Activated naive CD4-positive, alpha-beta T cell treated with anti-CD3 and anti-CD28 coated beads, Interleukin-2, amount 50 U/mL, for 72 hours (primary cell): ENCODE results near the gene GALNT5. TPM values are rescaled to one million over a fixed set of nuclear protein-coding genes. Genes with fewer than 3 reads are reported as not detected.
A peak's percentile ranks its signal among the peaks of the same experiment; 100 is the strongest.
"Not testable (repeated sequence)": the region's sequence is repeated elsewhere in the genome, so short reads cannot be mapped to it uniquely, and the experiment has no call there.

Source experiments
- ATAC-seq, 2 donors: fragments of 150-1000 bp; cut with Tn5 transposase; 2 replicates each; pipeline ENCODE4 v1.10.0; 2021; ENCODE audit warnings: mild to moderate bottlenecking in 2 of 2, moderate library complexity in 2 of 2
- DNase-seq, 2 donors: peaks; one replicate each; pipeline ENCODE4 v3.0.0; 2021 to 2022; ENCODE audit warnings: low spot score in 2 of 2
- H3K27ac Mint-ChIP-seq, 2 donors: one replicate each; pipeline ENCODE4 v1.8.0; 2022; ENCODE audit warnings: mild to moderate bottlenecking in 2 of 2, mixed read lengths in 2 of 2
- H3K36me3 Mint-ChIP-seq, 2 donors: one replicate each; pipeline ENCODE4 v1.8.0; 2022; ENCODE audit warnings: mixed read lengths in 2 of 2
- H3K9me3 Mint-ChIP-seq, 2 donors: one replicate each; pipeline ENCODE4 v1.8.0; 2022; ENCODE audit warnings: mixed read lengths in 2 of 2
- total RNA-seq, 2 donors: library from RNA; stranded (reverse); gene quantifications; one replicate each; pipeline ENCODE4 v1.2.3, GENCODE V29; 2022

Gene GALNT5
- total RNA-seq, 2 donors from 2014 or later = 0.10 TPM; not detected in 1

DNA sequence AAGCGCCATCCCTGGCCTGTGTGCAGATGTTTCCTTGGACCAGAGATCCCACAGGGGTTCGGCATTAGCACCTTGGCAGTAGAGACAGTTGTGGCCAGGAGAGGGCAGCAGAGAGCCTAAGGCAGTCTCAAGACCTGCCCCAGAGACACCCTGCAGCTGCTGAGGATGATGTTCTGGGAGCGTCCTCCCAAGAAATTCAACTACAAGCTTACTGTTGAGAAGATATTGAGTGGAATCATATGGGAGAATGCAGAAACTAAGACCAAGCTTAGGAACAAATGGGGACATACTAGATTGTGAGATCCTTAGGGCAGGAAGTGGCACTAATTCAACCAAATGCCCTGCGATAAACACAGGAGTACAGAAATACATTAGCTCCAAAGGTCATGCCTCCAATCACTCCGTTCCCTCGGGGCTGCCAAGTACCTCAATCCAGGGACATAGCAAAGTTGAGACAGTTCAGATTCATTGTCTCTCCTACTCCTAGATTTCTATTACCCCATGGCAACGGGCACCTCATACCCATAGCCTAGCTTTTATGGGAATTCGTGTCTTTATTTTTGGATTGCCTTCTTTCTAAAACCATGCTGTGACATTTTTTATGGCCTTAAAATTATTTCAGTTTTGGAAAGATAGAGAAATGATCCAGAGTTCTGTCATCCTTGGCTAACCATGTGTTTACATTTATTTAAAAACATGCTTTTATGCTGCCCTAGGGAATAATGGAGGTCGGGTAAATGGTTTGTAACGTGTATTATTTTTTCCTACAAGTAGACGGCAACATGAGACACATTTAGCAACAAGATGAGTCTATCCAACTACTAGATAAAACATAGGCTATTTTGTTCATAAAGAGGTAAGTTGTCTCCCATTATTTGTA, 70.4 kb downstream of the GALNT5 start:
- peak overlapping the region; percentile 9 to 72 for H3K27ac Mint-ChIP-seq
- no peaks in the 10 kb centered on the region for H3K9me3 Mint-ChIP-seq
- DNase-seq (peak; percentile 86 to 90), ATAC-seq (peak; percentile 88 to 95)
- H3K36me3 Mint-ChIP-seq = peaks cover 5 to 9% of the 10 kb centered on the region in 2 donors

DNA sequence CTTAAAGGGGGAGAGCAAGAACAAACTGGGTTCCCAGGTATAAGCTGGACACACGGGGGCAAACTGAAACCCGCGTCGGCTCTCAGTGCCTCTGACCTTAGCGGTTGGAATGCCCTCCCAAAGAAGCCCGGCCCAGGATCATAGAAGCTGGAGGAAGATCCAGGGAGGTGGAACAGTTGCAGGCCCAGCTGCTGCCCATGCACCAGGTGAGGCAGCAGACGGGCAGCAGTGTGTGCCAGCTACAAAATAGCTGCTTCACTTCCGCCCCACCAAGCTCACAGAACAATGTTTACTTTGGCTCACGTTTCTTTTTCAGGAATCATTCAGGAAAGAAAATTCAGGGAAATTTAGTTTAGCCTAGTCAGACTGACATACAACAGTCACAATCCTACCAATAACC, 72.0 kb downstream of the GALNT5 start:
- ATAC-seq (no peak), DNase-seq (no peak)
- no peaks in the 10 kb centered on the region for H3K9me3 Mint-ChIP-seq
- peak overlapping the region in 1 of 2 donors; percentile 40 for H3K27ac Mint-ChIP-seq
- peaks cover 5% of the 10 kb centered on the region in 2 donors for H3K36me3 Mint-ChIP-seq

DNA sequence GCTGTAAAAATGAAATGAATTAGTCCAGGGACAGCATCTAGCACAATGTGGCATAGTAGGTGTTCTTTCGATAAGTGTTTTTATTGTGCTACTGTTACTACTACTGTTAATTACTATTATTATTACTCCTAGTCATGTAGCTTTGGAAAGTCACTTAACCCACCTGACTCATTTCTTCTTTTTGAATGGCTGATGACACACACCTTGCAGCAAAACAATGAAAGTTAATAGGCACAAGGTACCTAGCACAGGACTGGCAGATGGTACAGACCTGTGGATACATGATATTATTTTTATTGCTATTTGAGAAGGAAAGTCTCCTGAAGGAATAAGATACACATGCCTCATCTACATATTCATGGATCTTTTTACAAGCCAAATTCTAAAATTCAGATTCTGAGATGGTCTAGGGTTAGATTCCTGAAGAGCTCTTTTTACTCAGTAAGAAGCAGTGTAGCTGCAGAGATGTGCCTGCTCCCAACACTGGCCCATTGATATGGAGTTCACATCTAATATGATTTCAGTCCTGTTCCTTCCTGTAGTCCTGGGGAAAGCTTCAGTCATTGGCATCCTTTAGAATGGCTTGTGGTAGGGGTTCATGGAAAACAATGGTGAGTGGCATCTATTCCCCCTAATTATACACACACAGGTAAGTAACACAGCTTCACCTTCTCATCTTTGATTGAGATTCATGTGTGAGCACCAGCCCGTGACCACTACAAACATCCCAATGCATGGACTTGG, 76.0 kb downstream of the GALNT5 start:
- Mint-ChIP-seq H3K36me3 (peaks cover 5% of the 10 kb centered on the region in 2 donors), H3K9me3 (no peaks in the 10 kb centered on the region), H3K27ac (peak overlapping the region in 1 of 2 donors; percentile 88)
- ATAC-seq (peak; percentile 65 to 70), DNase-seq (no peak)

DNA sequence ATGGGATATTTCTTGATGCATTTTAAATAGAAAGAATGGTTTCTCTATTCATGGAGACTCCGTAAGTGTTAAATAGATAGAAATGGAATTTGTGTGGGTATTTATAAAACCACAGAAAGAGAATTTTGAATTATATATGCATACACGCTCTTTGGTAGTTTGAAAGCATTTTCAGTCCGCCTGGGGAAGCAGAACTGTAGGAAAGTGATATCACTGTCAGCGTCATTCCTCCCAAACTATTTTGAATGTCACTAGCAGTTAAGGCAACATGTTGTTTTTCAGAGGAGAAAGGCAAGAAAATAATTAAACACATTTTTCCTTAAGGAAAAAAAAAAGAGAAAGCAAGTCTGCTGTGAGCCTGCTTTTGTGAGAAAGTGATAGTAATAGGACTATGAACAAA, 76.8 kb downstream of the GALNT5 start:
- H3K9me3 Mint-ChIP-seq = no peaks in the 10 kb centered on the region
- ATAC-seq (peak in 1 of 2 donors; percentile 17), DNase-seq (no peak)
- peak overlapping the region in 1 of 2 donors; percentile 88 for H3K27ac Mint-ChIP-seq
- H3K36me3 Mint-ChIP-seq = peaks cover 2% of the 10 kb centered on the region in 2 donors

DNA sequence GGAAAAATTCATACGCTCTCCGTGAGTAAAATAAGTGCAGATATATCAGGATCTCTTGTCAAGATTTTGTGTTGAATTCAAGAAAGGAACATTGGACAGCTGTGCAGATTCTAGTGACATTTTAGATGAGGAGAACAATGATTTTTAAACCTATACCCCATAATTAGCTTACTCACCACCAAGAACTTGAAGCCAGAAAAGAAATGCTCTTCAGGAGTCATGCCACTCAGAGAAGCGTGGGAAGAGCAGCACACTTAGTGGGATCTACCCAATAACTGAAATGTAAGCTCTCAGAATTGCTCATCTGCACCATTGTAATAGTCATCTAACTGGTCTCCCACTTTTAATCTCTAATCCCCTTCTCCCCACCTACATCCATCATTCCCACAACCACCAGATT, 77.3 kb downstream of the GALNT5 start:
- DNase-seq (no peak), ATAC-seq (peak in 1 of 2 donors; percentile 59)
- Mint-ChIP-seq H3K36me3 (no peaks in the 10 kb centered on the region), H3K27ac (peak overlapping the region; percentile 26 to 88), H3K9me3 (no peaks in the 10 kb centered on the region)

DNA sequence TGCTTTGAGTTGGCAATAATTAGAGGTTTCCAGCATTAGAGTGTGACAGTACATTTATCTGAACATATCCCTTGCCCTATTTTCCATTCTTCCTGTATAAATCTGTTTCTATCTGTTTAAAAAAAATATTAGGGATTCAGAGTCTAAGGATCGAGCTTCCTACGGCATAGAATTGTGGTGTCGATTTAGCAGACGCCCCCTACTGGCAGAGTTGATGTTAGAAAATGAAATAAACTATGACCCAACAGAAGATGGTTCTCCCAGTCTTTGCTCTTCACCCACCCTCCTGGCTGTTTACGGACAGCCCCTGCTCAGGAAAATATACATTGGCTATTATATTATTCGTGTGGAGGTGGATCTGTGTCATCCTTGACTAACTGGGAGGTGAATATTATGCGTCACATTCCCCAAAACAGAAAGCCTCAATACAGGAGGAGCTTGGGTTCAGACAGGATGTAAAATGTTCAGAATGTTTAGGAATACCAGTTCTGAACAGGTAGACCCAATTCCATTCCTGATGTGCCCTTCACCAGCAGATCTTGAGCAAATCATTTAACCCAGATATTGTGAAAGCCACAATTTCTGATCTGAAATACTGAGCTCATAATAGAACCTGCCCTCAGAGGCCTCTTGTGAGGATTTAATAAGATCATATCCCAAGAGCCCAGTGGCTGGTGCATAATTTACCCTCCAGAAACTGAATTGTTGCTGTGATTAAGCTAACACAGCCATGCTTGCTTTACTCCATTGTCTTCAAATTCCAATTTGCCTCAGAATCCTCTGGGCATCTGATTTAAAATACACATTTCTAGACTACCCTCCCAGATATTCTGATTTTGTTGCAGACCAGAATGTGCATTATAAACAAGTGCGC, 78.9 kb downstream of the GALNT5 start:
- peak in 1 of 2 donors; percentile 60 for DNase-seq
- Mint-ChIP-seq H3K9me3 (peaks cover 2 to 6% of the 10 kb centered on the region in 2 donors), H3K27ac (peak overlapping the region in 1 of 2 donors; percentile 88), H3K36me3 (peaks cover 5 to 8% of the 10 kb centered on the region in 2 donors)
- ATAC-seq = no peak

DNA sequence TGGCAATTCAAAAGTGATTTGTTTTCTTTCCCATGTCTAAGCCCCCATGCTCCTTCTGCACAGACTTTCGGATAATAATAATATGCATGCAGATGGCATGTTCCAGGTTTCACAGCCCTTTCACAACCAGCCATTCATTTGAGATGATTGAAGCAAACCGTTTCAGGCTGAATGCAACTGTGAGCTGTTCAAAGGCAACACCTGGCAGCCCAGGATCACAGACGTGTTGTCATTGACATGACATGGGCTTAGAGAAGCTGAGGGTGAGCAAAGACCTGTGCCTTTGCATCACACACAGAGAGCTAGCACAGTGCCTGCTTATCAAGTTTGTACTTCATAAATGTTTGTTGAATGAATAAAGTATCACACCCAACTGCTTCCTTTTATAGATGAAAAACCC, 80.5 kb downstream of the GALNT5 start:
- H3K36me3 Mint-ChIP-seq = peaks cover 21 to 24% of the 10 kb centered on the region in 2 donors
- ATAC-seq = no peak

DNA sequence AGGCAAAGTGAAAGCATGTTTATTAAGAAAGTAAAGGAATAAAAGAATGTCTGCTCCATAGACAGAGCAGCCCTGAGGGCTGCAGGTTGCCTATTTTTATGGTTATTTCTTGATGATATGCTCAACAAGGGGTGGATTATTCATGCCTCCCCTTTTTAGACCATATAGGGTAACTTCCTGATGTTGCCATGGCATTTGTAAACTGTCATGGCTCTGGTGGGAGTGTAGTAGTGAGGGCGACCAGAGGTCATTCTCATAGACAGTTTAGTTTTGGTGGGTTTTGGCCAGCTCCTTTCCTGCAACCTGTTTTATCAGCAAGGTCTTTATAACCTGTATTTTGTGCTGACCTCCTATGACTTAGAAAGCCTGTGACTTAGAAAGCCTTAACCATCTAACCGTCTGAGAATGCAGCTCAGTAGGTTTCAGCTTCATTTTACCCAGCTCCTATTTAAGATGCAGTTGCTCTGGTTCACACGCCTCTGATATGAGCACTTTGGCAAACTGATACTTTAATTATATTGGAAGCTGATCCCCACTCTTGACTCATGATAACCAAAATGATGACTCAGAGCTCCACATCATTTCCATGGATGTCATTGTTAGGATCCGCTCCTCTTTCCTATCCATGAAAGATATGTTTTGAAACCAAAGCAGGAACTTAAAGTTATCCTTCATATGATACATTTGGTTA, 82.6 kb downstream of the GALNT5 start:
- no peak for ATAC-seq
- peaks cover 42 to 45% of the 10 kb centered on the region in 2 donors for H3K36me3 Mint-ChIP-seq

More for the DNA sequence above, 80.5 kb downstream of the GALNT5 start:
- Mint-ChIP-seq H3K9me3 (peaks cover 15 to 22% of the 10 kb centered on the region in 2 donors), H3K27ac (no peak overlapping the region)
- DNase-seq = no peak

DNA sequence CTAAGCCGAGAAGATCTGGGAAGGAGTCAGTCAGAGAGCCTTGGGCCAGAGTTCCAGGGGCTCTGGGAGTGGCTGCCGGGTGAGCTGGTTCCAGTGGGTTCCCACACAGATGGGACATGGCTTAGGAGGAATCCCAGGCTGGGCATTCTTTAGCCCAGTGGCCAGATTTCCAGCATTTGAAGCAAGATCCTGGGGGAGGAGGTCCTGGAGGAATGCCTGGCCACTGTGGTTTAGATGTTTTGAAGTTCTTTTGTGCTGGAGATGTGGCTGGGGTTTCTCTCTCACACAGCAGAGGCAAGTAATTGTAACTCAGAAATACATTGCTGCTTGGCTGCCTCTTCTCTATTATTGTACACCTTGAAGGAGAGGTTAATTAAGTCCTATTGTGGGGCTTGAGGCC, 83.9 kb downstream of the GALNT5 start:
- DNase-seq, ATAC-seq: not testable (repeated sequence)
- Mint-ChIP-seq H3K36me3 (peaks cover 47 to 54% of the 10 kb centered on the region in 2 donors), H3K27ac (peak overlapping the region; percentile 5 to 7), H3K9me3 (peaks cover 35 to 47% of the 10 kb centered on the region in 2 donors)

More for the DNA sequence above, 82.6 kb downstream of the GALNT5 start:
- H3K9me3 Mint-ChIP-seq = peaks cover 31 to 43% of the 10 kb centered on the region in 2 donors
- DNase-seq = no peak
- H3K27ac Mint-ChIP-seq = no peak overlapping the region

DNA sequence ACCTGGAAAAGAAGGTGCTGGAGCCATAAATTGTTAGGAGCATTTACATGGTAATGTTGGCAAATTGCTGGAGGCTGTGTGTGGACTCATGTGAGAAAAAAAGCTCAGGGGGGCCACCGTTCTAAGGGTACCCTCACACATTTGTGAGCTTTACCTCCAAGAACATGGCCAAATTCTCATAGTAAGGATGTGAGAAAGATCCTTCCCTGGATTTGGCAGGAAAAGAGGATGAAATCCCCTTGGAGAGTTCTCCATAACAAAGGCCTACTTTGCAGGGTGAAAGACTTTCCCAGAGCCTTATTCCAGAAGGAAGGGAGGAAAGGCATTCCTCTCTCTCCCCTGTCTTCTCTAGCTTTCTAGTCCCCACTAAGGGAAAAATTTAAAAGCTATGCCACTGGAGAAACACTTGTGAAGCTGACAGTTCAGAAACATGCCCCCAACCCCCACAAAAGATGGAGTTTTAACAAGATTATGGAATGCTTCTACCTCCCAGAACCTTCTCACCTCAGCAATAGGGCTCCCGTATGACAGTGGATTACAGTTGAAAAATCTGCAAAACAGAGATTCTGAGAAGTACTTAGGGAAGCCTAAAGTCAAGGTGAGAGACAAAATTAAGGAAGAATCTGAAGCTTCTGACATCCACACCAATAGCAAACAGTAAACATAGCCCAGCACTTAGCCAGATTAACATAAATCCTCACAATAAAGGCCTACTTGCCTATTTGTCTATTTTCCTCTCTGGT, 88.3 kb downstream of the GALNT5 start:
- DNase-seq = no peak
- no peak for ATAC-seq
- peaks cover 35 to 46% of the 10 kb centered on the region in 2 donors for H3K9me3 Mint-ChIP-seq
- H3K36me3 Mint-ChIP-seq = peaks cover 47 to 62% of the 10 kb centered on the region in 2 donors
- no peak overlapping the region for H3K27ac Mint-ChIP-seq

DNA sequence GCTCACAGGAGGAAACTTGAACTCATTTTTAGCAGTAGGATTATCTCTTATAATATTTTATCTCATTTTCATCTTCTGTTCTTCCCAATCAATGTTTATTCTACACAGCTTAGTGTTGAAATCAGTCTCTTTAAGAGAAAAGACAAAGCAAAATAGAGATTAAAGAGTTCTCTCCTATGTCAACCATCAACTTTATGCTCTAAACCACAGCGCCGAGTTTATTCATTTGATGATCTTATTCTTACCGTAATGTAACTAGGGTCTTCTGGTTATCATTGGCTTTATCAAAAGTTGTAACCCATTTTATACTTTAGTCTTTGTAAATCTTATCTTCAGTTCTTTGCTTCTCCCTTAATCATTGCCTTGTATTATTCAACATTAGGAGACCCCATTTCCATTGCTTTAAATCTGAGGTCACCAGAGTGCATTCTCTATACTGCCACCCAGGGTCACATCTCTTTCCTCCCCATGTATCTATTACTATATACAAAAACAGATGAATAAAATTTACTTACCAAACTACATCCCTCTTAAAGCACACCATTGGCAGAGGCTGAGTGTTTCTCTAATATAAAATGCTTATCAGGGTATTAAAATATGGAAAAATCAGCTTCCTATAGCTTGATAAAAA, 90.9 kb downstream of the GALNT5 start:
- Mint-ChIP-seq H3K27ac (peak overlapping the region in 1 of 2 donors; percentile 19), H3K36me3 (peaks cover 22 to 41% of the 10 kb centered on the region in 2 donors)

DNA sequence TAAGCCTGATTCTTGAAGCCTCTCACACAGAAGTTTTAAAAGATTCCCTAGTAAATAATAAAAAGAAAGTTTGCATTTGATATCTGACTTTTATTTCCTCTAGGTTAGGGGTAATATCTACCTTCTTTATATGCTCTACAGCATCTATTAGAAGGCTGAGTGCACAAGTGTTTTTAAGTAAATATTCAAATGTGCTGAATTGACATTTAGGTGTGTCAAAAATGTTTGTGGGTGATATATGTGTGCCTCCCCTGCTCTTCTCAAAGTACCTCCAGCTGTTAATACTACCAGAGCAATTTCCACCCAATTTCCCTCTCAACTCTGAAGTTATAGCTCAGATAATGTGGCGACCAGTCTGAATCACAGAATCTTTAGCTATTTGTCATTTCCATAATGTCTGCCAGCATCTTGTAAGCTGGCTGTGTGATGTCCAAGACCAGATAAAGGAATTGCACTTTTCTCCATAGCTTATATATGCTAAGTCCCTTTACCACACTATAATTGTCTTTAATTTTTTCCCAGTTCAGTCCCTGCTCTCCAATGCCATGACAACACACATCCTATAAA, 92.5 kb downstream of the GALNT5 start:
- peaks cover 12 to 33% of the 10 kb centered on the region in 2 donors for H3K36me3 Mint-ChIP-seq
- no peak overlapping the region for H3K27ac Mint-ChIP-seq
- H3K9me3 Mint-ChIP-seq = peaks cover 10 to 15% of the 10 kb centered on the region in 2 donors
- DNase-seq (no peak), ATAC-seq (no peak)

More for the DNA sequence above, 90.9 kb downstream of the GALNT5 start:
- ATAC-seq = peak; percentile 16 to 49
- H3K9me3 Mint-ChIP-seq = peaks cover 19 to 24% of the 10 kb centered on the region in 2 donors
- no peak for DNase-seq

DNA sequence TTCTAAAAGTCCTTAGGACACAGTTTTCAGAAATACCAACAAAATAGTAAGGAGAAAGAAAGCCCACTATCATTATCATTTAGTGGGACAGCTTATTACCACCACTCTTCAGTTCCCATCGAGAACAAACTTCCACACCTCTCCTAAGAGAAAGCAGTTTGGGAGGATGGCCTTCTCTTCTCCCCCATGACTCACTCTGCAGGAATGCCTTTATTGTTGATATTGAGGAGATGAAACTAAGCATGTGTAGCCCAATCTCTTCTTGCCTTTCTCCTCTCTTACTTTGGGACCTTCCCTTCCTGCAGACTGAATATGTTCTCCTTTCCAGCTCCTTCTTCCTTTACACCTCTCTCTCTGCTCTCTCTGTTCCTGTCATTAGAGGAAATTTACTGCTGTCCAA, 98.1 kb downstream of the GALNT5 start:
- ATAC-seq = no peak
- peaks cover 7 to 19% of the 10 kb centered on the region in 2 donors for H3K36me3 Mint-ChIP-seq

DNA sequence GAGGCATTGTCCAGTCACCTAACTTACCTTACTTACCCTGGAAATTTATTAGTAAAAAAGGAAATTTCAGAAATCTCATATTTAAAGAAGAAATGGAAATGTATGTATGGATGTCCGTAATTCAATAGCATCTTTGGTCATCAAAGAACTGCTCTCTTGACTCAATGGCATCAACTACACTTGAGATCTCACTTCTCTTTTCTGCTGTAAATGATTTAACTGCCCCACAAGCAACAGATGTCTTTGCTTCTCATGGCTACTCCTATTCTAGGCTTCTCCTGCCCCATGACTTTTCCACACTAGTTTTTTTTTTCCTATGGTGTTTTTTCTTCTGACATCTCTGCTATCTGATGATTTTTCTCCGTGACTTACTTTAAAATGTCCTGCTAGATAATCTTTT, 102.1 kb downstream of the GALNT5 start:
- H3K9me3 Mint-ChIP-seq = peaks cover 6 to 25% of the 10 kb centered on the region in 2 donors
- DNase-seq (no peak), ATAC-seq (no peak)
- peaks cover 14 to 42% of the 10 kb centered on the region in 2 donors for H3K36me3 Mint-ChIP-seq
- no peak overlapping the region for H3K27ac Mint-ChIP-seq

More for the DNA sequence above, 98.1 kb downstream of the GALNT5 start:
- Mint-ChIP-seq H3K9me3 (peaks cover 5 to 10% of the 10 kb centered on the region in 2 donors), H3K27ac (no peak overlapping the region)
- DNase-seq = no peak
